ENCODE data around the gene FERMT1.
A peak's percentile ranks its signal among the peaks of the same experiment; 100 is the strongest.

FERMT1 gene

GRCh38 chr20:6067763-6068318, 55.0 kb downstream of the FERMT1 start:
- DNase-seq, result no peak

DNA sequence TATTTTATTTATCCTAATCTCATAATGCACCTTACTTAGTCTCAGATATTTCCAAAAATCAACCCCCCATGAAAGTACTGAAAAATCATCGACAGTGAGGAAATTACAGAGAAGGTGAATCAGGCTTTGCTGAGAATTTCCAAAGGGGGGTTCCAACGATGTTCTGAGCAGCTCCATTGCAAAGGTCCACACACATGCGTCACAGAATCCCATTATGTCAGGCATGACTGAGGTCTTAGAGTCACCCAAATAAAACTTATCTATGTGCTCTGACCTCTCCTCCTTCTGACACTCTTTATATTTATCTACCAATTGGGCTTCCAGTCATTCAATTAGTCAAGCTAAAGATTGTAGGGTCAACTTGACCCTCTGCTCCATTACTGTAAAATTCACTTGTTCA, 56.2 kb downstream of the FERMT1 start:
- DNase-seq, result no peak

- DNase-seq, result no peak
Measured at GRCh38 chr20:6061544-6061943, 61.3 kb downstream of the FERMT1 start.

- no peak for DNase-seq
Measured at GRCh38 chr20:6060213-6060612, 62.6 kb downstream of the FERMT1 start.

DNA sequence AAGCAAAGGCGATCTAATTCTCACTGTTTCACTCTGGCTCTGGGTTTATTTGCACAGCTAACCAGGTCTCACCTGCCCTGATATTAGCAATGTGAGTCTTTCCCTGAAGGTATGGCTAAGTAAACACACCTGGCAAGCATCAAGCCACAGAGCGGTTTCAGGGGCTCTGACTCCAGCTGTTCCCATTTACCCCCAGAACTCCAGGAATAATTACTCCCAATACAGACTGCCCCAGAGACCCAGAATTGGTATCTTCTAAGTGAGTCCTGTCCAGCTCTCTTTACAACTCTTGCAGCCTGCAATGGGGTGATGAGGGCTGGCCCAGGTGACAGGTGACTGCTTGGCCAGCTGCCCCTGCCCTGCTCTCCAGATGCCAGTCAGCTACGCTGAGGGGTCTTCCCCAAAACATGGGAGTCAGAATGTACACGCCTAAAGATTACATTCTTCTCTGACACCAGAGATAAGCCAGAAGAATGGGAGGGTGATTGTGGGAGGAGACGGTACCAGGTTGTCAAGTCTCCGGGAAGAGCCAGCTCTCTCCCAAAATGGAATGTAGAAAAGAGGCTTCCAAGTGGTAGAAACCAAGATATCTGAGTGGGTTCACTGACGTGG, 64.0 kb downstream of the FERMT1 start:
- peak; percentile 63 for DNase-seq

GRCh38 chr20:6057691-6058090, 65.1 kb downstream of the FERMT1 start:
- DNase-seq, result no peak

DNA sequence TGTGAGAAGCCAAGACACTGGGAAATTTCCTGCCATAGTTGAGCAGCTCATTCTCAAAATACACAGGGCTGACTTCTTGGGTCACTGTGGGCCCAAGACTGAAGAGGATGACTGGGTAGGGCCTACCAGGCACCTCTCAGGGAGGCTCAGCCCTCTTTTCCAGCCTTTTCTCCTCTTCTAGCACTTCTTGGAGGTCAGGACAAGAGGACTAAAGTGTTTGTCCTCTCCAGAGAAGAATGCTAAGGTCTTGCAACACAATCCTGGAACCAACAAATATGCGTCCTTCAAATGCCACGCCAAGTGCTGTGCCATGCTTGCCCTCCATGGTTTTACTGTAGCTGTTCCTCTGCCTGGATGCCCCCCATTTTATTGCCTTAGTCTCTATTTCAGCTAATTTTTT, 65.7 kb downstream of the FERMT1 start:
- DNase-seq, result no peak

DNA sequence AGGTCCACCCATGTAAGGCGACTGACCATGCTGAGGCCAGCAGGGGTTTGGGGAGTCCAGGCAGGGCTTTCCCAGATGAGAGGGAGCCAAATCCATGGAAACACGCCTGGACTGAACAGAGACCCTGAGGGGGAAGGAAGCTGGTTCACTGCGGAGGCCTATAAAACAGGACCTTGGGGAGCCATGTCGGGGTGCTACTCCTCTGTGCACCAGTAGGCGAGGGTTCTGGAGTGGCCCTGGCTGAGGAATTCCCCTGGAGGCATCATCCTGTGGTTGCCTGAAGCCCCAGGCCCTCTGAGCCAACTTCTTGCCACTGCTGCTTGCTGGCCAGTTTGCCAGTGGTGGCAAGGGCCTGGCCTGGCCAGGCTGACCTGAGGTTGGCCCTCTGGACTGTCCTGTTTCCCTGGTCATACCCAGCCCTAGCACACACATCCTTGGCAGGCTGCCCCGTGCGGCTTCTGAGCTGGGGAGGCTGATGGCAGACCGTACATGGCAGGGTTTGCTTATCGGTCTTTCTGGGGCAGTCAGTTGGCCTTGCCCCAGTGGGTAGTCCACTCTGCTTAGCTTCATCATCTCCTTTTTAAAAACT, 66.8 kb downstream of the FERMT1 start:
- no peak for DNase-seq

DNA sequence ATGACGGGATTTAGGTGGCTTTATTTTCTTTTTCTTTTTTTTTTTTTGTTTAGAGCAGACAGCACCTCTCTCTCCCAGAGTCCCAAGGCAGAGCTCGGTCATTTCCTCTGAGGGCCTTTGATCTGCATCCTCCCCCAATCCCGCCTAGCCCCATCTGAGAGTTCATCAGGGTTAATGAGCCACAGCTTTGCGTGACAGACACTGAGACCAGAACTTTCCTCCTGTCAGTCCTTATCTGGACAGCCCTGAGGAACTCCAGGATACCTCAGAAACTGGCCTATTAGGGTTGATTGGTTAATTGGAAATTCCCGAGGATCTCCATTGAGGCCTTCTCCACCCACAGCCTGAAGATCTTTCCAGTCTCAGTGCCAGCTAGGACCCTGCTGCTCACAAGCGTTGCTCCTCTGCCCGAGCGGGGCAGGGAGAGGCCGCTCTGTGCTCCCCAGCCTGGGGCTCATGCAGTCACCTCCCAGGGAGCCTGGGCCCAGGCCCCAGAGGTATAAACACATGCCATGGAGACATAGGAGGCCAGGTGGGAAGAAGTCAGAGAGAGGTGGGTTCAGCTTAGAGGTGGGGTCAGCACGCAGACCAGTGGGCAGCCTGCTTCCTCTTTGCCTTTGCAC, 67.6 kb downstream of the FERMT1 start:
- peak; percentile 76 for DNase-seq

DNA sequence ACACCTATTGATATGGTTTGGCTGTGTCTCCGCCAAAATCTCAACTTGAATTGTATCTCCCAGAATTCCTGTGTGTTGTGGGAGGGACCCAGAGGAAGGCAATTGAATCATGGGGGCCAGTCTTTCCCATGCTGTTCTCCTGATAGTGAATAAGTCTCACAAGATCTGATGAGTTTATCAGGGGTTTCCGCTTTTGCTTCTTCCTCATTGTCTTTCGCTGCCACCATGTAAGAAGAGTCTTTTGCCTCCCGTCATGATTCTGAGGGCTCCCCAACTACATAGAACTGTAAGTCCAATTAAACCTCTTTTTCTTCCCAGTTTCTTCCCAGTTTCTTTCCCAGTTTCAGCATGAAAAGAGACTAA, 68.2 kb downstream of the FERMT1 start:
- DNase-seq, result peak; percentile 67

- peak; percentile 98 for DNase-seq
Measured at GRCh38 chr20:6053776-6054688, 68.8 kb downstream of the FERMT1 start, which contains the start of gene LRRN4. Gene LRRN4, minus strand, starts transcription at chr20:6054060. Its CDS starts 1,261 bp downstream, at chr20:6052799.

DNA sequence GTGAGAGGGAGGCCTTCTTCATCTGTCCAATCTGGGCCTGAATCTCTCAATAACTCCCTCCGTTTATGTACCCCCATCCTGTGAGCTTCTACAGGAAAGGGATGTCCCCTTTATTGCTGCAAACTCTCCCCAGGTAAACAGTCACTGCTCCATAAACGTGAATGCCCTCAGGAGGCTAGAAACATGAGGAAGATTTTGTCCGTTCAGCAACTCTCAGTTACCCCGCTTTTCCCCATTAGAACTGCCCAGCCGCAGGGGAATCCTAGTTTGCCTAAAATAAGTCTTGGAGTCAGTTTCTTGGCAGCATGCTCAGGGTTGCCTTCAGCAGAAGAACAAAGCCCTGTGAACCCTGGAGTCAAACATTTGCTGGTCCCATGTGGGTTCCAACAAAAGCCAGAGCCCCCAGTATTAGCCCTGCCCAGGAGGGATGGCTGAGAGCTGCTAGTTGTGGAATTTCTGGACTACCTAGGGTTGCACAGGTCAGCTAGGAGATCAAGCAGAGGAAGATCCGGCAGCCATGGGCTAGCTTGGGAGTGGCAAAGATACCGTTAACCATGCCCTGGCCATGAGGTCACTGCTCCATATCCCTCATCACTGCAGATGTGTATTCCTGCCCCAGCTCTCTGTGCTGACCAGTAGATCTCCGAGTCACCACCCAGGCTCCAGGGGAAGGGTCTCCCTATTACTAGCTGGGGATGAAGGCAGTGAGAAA, 69.6 kb downstream of the FERMT1 start:
- DNase-seq, result no peak

- peak; percentile 72 for DNase-seq
Measured at GRCh38 chr20:6051505-6051904, 71.3 kb downstream of the FERMT1 start.

DNA sequence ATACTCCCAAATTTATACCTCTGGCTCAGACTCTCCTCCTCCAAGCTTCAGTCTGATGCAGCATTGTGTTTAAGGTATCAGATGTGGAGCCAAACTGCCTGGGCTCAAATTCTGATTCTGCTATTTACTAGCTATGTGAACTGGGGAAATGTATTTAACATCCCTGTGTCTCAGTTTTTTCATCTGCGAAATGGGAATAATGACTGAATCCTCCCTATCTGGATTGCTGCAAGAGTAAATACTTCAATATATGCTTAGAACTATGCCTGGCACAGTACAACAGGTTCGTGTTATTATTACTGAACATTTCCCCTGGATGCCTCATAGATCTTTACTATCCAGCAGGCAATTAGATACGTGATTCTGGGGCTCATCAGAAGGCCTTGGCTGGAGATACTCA, 74.4 kb downstream of the FERMT1 start:
- DNase-seq, result no peak

GRCh38 chr20:6046432-6046831, 76.4 kb downstream of the FERMT1 start:
- DNase-seq, result no peak

- no peak for DNase-seq
Measured at GRCh38 chr20:6045566-6045965, 77.3 kb downstream of the FERMT1 start.

DNA sequence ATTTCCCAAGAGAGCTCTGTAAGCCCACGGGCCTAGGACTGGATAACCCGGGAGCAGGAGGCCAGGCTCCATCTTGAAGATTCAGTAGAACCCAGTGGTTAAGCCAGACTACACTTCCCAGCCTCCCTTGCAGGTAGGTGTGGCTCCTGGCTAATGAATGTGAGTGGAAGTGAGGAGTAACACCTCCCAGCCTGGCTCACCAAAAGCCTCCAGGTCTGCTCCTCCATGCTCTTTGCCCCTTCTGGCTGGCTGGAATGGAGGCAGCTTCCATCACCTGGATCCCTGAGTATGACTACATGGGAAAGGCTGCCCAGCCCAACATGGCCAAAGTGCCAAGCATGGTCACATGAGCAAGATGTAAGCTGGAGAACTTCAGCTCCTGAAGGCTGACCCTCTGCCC, 78.7 kb downstream of the FERMT1 start:
- no peak for DNase-seq

- DNase-seq, result no peak
Measured at GRCh38 chr20:6041808-6042265, 81.0 kb downstream of the FERMT1 start.

- DNase-seq, result no peak
Measured at GRCh38 chr20:6040958-6041807, 81.6 kb downstream of the FERMT1 start.

DNA sequence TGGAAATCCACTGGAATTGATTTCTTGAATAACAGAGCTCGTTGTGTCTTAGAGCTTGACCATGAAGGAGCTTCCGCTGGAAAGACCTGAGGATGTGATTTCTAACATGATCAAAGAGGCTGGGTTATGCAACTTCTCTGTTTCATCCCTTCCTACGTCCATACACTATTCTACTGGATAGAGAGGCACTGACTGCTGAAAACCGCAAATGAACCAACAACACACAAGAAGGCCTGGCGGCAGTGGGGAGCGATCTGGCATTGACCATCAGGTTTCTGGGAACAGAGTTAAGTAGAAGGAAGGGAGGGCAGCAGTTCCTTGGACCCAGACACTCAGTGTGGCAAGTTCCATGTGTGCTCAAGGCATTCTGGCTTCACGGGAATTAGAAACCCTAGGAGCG, 82.3 kb downstream of the FERMT1 start:
- no peak for DNase-seq

DNA sequence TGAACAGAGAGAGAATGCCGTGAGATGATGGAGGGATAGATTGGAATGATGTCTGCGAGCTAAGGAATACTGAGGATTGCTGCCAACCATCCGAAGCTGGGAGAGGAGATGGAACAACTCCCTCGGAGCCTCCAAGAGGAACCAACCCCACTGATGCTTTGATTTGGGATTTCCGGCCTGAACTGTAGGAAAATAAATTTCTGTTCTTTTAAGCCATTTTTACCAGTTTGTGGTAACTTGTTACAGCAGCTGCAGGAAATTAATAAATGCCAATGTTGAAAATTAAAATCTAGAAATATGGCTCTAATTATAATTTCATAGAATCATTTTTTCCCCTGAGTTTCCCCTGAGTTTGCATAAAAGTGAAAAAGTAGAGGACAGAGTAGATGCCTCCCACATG, 83.1 kb downstream of the FERMT1 start:
- no peak for DNase-seq
